GM18505 (cell line): ENCODE results near the gene USP53.

Source experiments
- ATAC-seq: cut with Tn5 transposase; IDR thresholded peaks from one replicate; pipeline ENCODE4 v1.9.1; 2021; ENCODE audit not compliant: unreplicated experiment
- POLR2A ChIP-seq: IDR thresholded peaks from 4 replicates; pipeline ENCODE4 v1.6.1; 2011; ENCODE audit warnings: borderline replicate concordance; ENCODE audit not compliant: insufficient read depth, insufficient read length; ENCODE audit errors: extremely low read depth

Gene USP53

GRCh38 chr4:119300101-119300978 is 87.8 kb downstream of the USP53 start:
- ATAC-seq = peak; percentile 98
- peak; percentile 91 for TF ChIP-seq POLR2A

GRCh38 chr4:119302073-119302832 is 89.7 kb downstream of the USP53 start:
- no peak for ATAC-seq
- TF ChIP-seq POLR2A = no peak

GRCh38 chr4:119303587-119304305 is 91.2 kb downstream of the USP53 start:
- TF ChIP-seq POLR2A = no peak
- no peak for ATAC-seq

- ATAC-seq = no peak
- TF ChIP-seq POLR2A = no peak
These were observed 91.9 kb downstream of the USP53 start for GRCh38 chr4:119304431-119304830.

DNA sequence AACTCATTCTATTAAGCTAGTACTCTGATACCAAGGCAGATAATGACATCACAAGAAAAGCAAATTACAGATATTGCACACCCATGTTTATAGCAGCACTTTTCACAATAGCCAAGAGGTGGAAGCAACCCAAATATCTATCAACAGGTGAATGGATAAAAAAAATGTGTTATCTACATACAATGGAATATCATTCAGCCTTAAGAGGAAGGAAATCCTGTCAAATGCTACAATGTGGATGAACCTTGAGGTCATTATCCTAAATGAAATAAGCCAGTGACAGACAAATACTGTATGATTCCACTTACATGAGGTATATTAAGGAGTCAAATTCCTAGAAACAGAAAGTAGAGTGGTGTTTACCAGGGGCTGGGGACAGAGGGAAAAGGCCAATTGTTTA is 95.1 kb downstream of the USP53 start:
- ATAC-seq = no peak
- TF ChIP-seq POLR2A = no peak

DNA sequence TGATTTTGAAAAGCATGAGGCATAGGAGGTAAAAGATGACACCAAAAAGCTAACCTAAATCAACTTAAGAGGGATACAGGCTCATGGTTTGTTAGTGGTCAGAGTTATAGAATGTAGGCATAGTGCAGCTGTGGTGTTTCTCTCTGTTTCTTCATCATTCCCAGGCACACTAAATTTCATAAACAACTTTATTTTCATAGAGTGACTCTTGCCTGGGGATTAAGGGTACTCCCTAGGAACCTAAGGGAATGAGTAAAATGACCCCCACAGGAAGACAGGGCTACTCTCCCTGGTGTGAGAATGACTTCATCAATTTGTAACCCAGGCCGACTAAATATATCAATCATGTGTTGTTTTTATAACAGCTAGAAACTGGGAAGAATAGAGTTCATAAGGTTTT is 98.3 kb downstream of the USP53 start:
- no peak for TF ChIP-seq POLR2A
- no peak for ATAC-seq

DNA sequence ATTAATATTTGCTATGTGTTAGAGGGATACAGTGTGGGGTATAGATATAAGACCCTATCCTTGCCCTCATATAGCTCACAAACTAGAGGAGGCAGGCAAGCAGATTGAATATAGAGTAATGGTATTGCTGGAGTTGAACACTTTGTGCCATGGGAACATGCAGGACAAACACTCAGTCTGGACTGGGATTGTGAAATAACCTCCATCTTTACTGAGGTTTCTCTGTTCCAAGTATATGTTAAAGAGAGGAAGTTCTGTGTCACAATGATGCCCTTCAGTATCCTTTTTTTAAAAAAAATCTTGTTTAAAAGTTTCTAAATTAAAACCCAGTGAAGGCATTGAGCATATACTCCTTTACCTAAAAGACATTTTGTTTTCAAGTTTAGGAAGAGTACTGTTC is 100.7 kb downstream of the USP53 start:
- no peak for ATAC-seq
- TF ChIP-seq POLR2A = no peak

DNA sequence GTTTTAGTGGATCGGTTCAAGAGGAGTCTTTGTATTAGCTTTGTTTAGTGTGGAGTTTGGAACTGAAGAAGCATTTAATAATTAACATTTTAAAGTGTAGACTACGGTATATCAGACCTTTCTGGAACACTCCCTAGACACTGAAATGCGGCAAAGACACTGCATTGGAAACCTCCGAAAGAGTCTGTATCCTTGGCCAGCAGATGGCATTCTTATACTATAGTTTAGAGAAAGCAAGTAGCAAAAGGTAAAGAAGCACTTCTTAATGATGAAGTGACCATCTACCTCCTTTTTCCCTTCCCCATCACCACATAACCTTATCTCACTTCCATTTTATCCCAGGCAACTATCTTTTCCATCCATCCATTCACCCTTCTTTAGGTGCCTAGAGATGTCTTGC is 101.8 kb downstream of the USP53 start:
- no peak for ATAC-seq
- no peak for TF ChIP-seq POLR2A

DNA sequence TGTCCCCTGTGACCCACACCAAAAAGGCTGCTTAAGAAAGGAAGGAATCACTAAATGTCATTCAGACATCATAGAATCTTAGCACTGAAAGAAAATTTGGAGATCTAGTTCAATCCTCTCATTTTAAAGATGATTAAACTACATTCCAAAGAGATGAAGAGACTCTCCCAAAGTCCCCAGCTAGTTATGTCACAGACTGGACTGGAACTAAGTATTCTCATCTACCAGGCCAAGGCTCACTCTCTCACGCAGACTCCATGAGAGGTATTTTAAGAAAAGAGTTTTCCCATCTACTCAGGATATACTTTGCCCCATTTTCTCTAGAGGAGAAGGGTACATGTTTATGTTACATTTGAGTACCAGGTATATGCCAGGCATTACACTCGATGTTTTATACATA is 102.5 kb downstream of the USP53 start:
- ATAC-seq = no peak

DNA sequence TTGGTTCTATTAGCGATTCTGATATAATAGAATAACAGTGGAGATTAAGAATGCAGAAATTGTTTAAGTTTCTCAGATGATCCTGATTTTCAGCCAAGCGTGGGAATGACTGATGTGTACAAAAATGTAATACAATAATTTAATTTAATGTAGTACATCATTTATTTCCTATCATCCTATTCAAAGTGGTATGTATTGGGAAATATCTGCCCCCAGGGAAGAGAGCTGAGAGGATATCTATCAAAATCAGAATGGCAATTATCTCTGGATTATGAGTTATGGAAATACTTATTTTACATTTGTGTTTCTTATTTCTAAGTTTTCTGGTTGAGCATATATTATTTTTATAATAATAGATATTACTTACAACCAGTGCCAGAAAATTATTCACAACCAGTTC is 105.5 kb downstream of the USP53 start:
- no peak for TF ChIP-seq POLR2A
- ATAC-seq = no peak

More for the DNA sequence above, 102.5 kb downstream of the USP53 start:
- no peak for TF ChIP-seq POLR2A

DNA sequence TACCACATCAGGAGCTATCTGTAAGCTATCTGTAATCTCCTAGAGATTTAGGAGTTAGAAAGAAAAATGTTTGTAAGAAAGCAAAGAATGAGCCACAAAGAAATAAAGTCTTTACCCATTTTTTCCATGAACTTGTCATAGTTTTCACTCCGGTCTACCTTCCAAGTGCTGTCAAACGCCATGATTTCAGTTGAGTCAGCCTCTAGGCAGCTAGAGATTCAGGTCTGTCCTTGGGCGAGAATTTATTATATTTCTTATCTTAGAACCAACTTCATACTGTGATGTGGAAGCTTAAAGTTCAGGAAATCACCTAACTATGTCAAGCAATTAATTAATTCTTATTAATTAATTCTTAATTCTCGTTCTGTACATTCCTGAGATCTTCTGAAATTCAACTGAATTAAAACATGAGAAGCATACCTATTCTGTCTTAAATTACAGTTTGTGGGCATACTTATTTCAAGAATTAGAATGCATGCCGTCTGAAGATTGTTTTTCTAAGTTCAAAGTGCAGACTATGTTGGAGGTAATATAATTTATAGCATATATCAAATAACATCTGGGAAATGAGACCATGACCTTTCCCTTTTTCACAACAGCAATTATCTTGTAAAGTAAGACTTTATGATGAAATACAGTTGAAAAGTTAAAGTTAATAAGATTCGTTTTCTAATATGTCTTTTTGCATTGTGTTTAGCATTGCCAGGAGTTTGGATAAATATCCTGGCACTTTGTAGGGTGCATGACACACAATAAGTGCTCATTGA is 109.6 kb downstream of the USP53 start, which contains the start of gene FABP2:
FABP2 (minus strand) TSS at position 218 of the 767 bp plus-strand sequence; CDS start at position 182, 36 bp downstream.
- ATAC-seq = no peak
- no peak for TF ChIP-seq POLR2A

GRCh38 chr4:119328695-119329094 is 116.2 kb downstream of the USP53 start:
- TF ChIP-seq POLR2A = no peak
- no peak for ATAC-seq
